Skin of body (tissue), 2 donors: Measurements from ENCODE around the gene TPO. TPM values are rescaled to one million over a fixed set of nuclear protein-coding genes. Genes with fewer than 3 reads are reported as not detected.

Experiments
- DNase-seq: peaks from one replicate; lab custom pipeline; 2025; lab: John Stamatoyannopoulos, UW
- total RNA-seq: library from RNA; depleted of rRNA; stranded (reverse); fragments of >200 nt; gene quantifications from one replicate; pipeline ENCODE4 v1.2.3, GENCODE V29; 2014

The TPO gene
- total RNA-seq, 1 donor from 2014 or later = 0.49 TPM

DNA sequence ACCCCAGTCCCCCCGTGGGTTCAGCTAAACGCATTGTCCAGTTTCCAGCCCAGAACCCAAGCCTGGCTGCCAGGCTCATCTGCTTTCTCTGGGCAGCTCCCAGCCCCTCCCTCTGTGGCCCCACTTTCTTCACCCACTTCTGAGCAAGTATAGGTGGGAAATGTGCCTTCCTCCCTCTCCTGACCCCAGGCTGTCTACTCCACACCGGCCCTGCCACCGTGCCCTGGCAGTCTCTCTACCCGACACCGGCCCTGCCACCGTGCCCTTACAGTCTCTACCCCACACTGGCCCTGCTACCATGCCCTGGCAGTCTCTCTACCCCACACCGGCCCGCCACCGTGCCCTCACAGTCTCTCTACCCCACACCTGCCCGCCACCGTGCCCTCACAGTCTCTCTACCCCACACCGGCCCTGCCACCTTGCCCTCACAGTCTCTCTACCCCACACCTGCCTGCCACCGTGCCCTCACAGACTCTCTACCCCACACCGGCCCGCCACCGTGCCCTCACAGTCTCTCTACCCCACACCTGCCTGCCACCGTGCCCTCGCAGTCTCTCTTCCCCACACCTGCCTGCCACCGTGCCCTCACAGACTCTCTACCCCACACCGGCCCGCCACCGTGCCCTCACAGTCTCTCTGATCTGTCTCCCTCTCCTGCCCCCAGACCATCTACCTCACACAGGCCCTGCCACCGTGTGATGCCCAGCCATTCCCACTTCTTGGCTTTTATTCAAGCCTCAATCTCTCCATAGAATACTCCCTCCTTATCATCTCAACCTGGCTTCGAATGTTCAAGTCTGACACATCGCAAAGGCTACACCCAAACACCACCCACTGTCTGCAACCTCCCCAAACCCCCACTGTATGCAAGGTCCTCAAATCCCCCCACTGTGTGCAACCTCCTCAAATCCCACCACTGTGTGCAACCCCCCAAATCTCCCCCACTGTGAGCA is 108.9 kb downstream of the TPO start:
- DNase-seq = no peak

DNA sequence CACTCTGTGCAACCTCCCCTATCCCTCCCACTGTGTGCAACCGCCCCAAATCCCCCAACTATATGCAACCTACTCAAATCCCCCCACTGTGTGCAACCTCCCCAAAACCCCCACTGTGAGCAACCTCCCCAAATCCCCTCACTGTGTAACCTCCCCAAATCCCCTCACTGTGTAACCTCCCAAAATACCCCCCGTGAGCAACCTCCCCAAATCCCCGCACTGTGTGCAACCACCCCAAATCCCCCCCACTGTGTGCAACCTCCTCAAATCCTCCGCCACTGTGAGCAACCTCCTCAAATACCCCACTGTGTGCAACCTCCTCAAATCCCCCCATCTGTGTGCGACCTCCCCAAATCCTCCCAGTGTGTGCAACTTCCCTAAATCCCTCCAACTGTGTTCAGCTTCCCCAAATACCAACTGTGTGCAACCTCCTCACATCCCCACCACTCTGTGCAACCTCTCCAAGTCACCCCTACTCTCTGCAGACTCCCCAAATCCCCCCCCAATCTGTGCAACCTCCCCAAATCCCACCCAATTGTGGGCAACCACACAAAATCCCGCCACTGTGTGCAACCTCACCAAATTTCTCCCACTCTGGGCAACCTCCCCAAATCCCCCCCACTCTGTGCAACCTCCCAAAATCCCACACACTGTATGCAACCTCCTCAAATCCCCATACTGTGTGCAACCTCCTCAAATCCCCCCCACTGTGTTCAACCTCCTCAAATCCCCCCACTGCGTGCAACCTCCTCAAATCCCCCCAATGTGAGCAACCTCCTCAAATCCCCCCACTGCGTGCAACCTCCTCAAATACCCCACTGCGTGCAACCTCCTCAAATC is 114.1 kb downstream of the TPO start:
- no peak for DNase-seq

DNA sequence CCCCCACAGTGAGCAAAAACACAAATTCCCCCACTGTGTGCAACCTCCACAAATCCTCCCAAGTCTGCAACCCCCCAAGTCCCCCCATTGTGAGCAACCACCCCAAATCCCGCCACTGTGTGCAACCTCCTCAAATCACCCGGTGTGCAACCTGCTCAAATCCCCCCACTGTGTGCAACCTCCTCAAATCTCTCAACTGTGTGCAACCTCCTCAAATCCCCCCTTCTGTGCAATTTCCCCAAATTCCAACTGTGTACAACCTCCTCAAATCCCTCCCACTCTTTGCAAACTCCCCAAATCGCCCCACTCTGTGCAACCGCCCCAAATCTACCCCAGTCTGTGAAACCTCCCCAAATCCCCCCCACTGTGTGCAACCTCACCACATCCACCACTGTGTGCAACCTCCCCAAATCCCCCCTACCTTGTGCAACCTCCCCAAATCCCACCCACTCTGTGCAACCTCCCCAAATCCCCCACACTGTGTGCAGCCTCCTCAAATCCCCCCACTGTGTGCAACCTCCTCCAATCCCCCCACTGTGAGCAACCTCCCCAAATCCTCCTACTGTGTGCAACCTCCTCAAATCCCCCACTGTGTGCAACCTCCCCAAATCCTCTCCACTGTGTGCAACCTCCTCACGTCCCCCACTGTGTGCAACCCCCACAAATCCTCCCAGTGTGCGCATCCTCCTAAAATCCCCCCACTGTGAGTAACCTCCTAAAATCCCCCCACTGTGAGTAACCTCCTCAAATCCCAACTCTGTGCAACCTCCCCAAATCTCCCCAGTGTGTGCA is 115.2 kb downstream of the TPO start:
- no peak for DNase-seq

DNA sequence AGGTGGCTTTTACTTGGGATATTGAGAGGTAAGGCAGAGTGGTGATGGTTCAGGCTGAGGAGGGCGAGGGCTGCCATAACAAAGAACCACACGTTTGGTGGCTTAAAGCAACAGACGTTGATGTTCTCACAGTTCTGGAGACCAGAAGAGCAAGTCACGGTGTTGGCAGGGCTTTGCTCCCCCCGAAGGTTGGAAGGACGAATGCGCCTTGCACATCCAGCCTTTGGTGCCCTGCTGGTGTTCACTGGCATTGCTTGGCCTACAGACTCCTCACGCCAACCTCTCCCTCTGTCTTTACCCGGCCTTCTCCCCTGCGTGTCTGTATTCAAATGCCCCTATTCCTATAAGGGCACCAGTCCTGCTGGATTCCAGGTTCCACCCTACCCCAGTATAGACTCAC is 125.4 kb downstream of the TPO start:
- no peak for DNase-seq

DNA sequence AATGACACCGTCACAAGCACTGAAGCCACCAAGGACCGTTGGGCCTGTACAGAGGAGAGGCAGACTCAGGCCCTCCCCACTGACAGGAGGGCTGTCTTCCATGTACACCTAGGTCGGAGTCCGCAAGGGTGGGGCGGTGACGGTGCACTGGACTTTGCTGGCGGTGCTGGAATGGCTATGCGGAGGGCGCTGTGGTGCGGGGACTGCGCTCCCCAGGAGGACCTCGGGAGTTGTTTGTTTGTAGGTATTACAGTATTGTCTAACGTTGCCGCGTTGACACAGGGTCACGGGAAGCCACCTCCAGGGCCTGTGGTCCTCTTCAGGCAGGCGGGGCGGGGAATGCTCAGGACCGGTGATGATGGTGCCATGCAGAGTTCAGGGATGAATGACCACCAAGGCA is 126.2 kb downstream of the TPO start:
- no peak for DNase-seq

DNA sequence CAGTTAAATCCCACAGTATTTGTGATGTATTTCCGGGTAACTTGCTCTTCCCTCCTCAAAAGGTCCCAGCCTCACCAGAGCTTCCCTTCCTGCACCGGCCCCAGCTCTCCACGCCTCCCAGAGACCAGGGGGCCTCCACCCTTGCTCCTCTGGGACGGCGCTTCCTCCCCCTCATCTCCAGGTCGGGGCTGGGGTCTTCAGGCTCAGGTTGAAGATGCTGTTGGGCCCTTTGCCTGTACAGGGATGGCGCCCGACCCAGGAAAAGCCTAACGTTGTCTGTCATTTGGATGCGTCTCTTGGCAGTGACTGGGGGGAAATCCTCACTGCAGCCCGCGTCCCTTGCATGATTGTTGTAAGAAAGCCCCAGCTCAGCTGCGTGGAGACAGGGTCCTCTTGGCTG is 126.7 kb downstream of the TPO start:
- DNase-seq = no peak

DNA sequence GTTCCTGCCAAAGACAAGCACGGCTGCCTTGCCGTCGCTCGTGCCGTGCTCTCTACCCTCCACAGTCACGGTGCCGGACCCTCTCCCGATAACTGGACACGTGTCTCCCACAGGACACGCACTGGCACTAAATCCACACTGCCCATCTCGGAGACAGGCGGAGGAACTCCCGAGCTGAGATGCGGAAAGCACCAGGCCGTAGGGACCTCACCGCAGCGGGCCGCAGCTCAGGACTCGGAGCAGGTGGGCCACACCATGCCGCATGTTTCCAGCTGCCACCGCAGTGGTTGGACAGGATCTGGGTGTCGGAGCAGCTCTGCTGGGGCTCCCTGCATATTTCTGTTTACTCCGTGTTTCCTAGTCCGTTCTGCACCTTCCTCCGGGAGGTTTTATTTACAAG is 127.2 kb downstream of the TPO start:
- DNase-seq = no peak

DNA sequence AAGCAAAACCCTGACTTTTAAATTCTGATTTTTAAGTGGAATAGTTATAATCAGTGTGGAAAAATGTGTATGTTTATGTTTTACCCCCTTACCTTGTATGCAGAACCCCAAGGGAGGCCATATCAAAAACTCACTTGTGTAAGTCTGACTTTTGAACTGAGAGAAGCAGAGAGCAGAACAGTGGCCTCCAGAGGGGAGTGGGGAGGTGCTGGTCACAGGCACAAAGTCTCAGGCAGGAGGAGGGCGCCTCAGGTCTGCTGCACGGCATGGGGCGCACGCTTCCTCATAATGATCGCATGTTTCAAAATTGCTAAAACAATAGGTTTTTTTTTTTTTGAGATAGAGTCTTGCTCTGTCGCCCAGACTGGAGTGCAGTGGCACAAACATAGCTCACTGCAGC is 127.8 kb downstream of the TPO start:
- no peak for DNase-seq

DNA sequence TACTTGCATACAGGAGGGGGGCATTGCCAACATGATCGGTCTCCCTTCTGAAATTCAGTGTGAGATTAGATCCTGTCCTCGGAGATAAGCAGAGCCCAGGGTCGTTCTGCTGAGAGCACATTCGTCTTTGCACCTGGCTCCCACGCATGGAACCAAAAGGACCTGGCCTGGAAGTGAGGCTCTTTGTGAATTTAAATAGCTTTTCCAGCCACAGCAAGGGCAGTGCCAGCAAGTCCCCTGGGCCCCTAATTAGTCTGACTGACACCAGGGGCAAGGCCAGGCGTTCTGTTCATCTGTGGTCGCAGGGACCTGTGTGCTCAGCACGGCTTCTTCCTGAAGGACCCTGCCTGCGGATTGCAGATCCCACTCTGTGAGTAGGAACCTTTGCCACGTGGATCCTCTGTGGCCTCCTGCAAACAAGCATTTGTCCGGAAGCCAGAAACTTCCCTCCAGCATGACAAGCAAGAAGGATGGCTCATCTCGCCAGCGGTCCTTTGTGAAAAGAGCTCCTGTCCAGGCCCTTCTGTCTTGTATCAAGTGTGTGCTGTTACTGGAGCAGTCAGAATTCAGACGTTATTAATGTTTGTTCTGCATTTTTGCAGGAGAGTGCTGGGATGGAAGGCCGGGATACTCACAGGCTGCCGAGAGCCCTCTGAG is 128.7 kb downstream of the TPO start:
- no peak for DNase-seq

DNA sequence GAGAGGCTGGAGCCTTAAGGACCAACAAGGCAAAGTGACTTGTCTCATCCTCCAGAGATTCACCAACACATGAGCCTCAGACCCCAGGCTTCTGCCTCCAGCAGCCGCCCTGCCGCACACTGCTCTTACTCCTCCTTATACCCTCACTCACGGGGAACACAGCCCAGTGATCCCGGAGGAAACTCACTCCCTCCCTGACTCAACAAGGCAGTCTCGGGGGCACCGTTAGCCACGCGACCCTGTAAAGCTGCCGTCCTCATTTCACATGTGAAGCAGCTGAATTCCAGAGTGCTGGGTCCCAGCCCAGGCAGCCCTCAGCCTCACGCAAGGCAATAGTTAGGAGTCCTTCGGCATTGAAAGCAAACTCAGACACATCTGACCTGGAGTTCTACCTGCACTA is 129.7 kb downstream of the TPO start:
- DNase-seq = no peak

DNA sequence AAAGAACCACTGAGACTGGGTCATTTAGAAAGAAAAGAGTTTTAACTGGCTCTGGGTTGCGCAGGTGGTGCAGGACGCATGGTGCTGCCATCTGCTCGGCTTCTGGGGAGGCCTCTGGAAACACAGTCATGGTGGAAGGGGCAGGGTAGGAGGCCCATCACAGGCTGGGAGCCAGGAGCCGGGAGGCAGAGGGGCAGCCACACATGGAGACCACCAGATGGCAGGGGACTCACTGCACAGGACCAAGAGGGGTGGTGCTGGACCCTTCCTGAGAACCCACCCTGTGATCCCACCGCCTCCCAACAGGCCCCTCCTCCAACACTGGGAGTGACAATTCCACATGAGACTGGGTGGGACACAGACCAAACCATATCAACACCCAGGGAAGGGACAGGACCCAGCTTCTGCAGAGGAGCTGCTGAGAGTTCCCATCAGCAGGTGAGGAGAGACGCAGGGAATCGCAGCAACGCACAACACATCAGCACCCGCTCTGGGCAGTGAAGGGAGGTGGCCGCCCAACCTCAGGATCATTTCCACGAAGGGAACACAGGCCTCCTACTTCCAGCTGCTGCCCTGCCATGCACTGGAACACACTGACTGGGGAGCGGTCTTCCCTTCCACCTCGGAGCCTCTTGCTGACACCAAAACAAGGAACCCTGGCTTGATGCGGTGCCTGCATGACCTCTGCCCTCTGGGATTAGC is 130.7 kb downstream of the TPO start:
- DNase-seq = no peak

DNA sequence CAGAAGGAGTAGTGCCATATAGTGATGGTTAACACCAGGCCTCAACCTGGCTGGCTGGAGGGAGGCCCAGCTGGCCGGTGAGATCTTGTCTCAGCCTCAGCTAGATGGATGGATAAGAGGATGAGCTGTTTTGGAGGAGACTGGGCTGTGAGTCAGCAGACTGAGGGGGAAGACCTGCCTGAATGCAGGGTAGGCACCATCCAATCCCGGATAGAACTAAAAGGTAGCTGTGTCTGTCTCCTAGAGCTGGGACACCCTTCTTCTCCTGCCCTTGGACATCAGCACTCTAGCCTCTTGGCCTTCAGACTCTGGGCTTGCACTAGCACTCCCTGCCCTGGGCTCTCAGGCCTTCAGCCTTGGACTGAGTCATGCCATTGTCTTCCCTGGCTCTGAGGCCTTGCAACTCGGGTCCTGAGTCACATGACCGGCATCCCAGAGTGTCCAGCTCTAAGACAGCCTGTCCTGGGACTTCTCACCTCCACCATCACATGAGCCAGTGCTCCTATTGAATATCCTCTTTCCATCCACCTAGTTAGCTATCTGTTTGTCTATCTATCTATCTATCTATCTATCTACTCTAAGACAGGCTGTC is 131.3 kb downstream of the TPO start:
- no peak for DNase-seq

DNA sequence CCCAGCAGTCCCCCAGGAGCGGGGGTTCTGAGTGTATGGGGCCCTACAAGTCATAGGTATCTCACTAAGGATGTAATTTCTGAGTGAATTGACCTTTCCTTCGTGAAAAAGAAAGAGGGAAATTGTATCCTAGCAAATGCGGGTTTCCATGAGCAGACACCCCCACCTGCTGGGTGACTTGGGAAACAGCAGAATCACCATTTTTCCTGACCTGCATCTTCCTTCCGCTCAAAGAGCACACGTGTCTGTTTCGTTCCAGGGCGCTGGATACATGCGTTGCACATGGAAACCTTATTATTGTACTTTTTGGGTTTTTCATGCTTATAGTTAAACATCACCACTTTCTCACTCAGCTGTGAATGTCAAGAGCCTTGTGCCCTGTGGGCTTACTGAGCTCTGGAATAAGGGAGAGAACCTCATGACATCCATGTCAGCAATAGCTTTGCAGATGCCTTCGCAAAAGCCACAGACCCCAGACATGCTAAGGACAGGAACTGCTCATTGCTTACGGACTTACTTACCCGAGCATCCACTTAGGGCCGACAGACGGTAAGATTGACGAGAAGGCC is 132.8 kb downstream of the TPO start:
- peak; percentile 42 for DNase-seq

DNA sequence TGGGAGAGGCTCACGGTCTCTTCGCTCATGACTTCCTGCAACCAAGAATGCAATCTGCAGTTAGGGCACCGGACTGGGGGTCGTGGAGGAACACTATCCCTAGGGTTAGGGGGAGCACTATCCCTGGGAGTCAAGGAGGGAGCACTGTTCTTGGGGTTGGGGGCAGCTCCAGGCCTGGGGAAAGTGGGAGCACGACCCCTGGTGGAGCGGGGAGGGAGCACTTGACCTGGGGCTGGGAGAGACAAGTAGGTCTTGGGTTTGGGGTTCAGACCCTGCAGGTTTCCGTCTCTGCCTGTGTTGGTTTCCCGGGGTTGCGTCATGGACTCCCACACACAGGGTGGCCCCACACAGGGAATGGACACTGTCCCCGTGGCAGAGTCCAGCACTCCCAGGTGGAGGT is 133.6 kb downstream of the TPO start:
- DNase-seq = no peak

DNA sequence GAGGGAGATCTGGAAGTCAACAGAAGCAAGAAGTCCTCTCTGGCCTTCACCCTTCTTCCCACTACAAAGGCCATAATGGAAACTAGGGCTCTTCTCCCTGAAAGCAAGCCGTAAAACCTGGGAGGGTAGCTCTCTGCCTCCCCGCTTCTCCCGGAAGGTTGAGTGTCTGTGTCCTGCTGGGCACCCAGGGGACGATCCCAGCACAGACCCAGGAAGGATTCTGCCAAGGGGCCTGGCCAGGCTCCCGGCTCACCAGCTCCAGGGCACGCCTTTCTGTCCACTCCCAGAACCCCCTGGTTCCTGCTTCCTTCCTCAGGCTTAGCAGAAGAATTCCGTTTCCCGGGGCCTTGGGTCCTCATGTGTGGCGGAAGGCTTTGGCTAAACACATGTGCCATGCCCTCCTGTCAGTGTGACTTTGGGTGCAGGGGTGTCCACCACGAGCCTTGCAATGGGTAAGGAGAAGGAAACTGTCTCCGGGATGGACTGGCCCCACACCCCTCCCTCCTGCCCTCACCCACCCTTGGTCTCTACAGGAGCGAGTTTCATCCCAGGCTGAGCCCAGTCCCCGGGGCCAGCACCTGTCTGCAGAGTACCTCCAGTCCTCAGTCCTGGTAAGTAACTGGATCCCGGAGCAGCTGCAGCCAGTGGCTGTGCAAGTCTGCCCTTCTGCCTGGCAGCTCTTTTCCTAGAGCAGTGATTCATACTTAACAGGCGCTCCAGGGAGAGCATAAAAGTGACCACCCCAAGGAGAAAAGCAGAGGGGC is 135.8 kb downstream of the TPO start:
- no peak for DNase-seq

DNA sequence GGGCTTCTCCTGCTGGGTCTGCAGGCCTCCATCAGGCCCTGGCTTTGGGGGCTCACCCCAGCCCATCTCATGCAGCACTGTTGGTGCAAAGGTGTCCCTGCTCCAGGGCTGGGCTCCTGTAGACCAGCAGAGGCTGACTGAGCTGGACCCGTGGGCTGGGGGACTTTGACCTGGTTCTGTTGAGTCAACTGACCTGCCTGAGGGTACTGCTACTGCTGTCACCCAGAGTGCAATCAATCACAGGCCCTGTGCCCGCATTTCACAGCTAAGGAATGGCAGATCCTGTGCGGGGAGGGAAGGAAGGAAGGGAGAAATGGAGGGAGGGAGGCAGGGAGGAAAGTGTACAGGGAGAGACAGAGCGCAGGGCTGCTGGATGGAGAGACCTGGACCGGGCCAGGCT is 136.8 kb downstream of the TPO start:
- DNase-seq = no peak

DNA sequence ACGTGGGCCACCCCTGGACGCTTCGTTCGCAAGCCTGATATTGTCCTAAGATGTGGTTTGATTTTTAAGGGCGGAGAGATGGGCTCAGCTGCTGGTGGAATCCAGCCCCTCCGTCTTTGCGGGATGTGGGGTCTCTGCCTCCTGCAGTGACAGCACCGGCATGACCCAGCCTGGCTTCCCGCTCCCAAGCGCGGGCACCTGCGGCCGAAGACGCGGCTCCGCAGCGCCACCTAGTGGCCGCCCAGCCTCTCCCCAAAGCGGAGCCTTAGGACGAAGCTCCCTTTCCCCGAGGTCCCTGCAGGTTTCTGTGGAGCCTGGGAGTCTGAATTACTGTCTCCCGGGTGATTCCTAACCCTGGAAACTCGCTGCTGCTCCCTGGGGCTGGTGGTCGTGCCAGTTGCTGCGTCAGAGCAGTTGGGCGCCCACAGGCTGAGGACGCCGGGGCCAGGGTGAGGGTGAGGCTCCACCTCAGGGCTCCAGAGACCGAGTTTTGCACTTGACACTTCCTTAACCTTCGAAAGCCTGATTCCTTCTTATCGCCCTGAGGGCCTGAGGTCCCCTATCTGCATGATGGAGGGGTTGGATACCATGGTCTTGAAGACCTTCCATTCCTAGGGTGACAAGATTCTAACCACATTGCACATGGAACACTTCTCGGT is 137.5 kb downstream of the TPO start:
- DNase-seq = no peak

DNA sequence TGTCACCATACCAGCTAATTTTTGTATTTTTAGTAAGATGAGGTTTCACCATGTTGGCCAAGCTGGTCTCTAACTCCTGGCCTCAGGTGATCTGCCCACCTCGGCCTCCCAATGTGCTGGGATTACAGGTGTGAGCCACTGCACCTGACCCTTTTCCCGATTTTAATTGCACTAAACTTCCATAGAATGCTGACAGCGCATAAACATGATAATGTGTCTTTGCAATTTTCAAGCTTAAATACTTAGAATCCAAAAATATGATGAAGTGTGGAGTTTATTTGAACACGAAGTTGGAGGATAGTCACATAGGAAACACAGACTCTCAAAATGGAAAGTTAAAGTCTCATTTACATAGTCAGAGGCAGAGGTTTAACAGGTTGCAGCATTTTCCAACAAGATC is 138.6 kb downstream of the TPO start:
- no peak for DNase-seq

DNA sequence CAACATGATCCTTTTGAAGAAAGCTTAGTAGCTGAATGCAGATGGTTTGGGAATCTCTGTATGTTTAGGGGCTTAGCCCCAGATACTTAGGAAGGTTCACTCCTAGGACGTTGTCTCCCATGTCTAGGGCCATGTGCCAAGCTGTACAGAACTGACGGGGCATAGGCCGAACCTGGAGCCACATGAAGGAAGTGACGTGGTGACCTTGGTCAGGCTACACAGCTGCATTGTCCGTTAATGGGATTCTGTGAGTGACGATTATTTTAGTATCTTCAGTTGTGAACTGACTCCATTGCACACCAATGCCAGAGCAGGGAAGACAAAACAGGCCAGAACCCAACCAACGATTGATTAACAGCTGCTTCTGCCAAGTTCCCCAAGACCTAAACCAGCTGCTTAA is 139.3 kb downstream of the TPO start:
- no peak for DNase-seq
